ENCODE results near the gene PACSIN1.
"Not testable (repeated sequence)": the region's sequence is repeated elsewhere in the genome, so short reads cannot be mapped to it uniquely, and the experiment has no call there.

The PACSIN1 gene

DNA sequence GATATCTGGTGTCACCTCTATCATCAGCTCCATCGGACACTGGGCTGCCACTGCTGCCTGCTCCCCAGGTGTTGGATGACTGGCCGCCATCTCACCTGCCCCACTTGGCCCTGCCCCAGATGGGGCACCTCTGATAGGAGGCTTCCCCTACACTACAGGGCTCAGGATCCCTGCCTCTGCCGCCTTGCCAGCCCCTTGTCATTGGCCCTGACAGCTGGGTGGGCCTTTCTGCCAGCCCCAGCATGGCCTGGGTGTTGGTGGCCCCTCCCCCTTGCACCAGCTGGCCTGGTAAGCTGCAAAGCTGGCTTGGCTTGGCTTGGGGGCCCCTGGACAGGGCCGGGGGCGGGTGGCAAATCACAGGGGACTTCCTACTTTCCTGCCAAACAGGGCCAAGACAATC is 10.6 kb downstream of the PACSIN1 start:
- H3K18ac ChIP-seq (ENCODE audit: low read length), result peak overlapping the region; percentile 39
- H3K4me3 ChIP-seq (ENCODE audit: low read length in 2 of 2), result no peak overlapping the region
- no peaks in the 10 kb centered on the region for H3K79me1 ChIP-seq (ENCODE audit: low read depth, low read length)
- no peak overlapping the region for H3K9ac ChIP-seq (ENCODE audit: low read depth, low read length, poor library complexity)
- no peak for DNase-seq (ENCODE audit: low spot score)
- no peak overlapping the region for H2BK5ac ChIP-seq (ENCODE audit: low read length)
- no peaks in the 10 kb centered on the region for H3K27me3 ChIP-seq (ENCODE audit: control insufficient read depth in 3 of 3, insufficient read depth in 3 of 3, low read depth in 1 of 3, low read length in 3 of 3)
- no peak overlapping the region for H3K27ac ChIP-seq (replicated peaks; ENCODE audit: low read length)
- WGBS, 2 donors (ENCODE audit: extremely low coverage in 2 of 2, insufficient read length in 2 of 2, insufficient replicate concordance in 1 of 2), result no CpG with 5 or more reads among the region's 5 CpGs
- H4K8ac ChIP-seq (ENCODE audit: low read depth, low read length), result no peak overlapping the region
- peak overlapping the region; percentile 78 for H2AK5ac ChIP-seq (ENCODE audit: low read depth, low read length)
- no peaks in the 10 kb centered on the region for H3K9me3 ChIP-seq (replicated peaks in 1 of 2; ENCODE audit: control insufficient read depth in 2 of 2, insufficient read depth in 1 of 2, low read depth in 1 of 2, low read length in 2 of 2)
- no peak overlapping the region for H4K91ac ChIP-seq (ENCODE audit: low read depth, low read length, poor library complexity)
- H3K4me1 ChIP-seq (ENCODE audit: control insufficient read depth in 2 of 2, insufficient read depth in 1 of 2, low read depth in 1 of 2, low read length in 2 of 2), result peaks cover 3 to 5% of the 10 kb centered on the region in 2 donors
- H3K36me3 ChIP-seq (replicated peaks in 1 of 2; ENCODE audit: control insufficient read depth in 2 of 2, insufficient read depth in 2 of 2, low read length in 2 of 2), result no peaks in the 10 kb centered on the region
- H2AFZ ChIP-seq (ENCODE audit: low read length), result no peak overlapping the region
- no peak overlapping the region for H3K4me2 ChIP-seq (ENCODE audit: insufficient read depth, low read length, poor library complexity, severe bottlenecking)
- H3K4ac ChIP-seq (ENCODE audit: low read length), result no peak overlapping the region
- H3K14ac ChIP-seq (ENCODE audit: low read length), result no peak overlapping the region
- H2BK15ac ChIP-seq (ENCODE audit: low read length), result no peak overlapping the region
- H2BK120ac ChIP-seq (ENCODE audit: low read depth, low read length), result no peak overlapping the region
- H3K23ac ChIP-seq (ENCODE audit: low read depth, low read length, poor library complexity), result no peak overlapping the region
- H2BK12ac ChIP-seq (ENCODE audit: low read length), result no peak overlapping the region

DNA sequence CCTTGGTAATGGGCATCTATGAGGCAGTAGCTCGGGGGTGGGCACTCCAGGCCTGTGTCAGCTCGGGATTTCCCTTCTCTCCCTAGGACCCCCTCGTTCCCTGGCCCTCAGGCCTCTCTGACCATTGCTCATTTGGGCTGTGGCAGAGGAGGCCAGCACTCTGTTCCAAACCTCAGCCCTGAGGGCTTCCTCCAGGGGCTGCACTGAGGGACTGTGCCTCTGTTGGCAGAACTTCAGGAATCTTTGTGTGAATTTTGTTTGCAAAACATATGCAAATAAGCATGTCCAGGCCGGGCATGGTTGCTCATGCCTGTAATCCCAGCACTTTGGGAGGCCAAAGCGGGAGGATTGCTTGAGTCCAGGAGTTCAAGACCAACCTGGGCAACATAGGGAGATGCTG is 11.0 kb downstream of the PACSIN1 start:
- Histone ChIP-seq H2BK120ac (ENCODE audit: low read depth, low read length) (no peak overlapping the region), H3K4me1 (ENCODE audit: control insufficient read depth in 2 of 2, insufficient read depth in 1 of 2, low read depth in 1 of 2, low read length in 2 of 2) (peaks cover 3 to 5% of the 10 kb centered on the region in 2 donors), H3K4me3 (ENCODE audit: low read length in 2 of 2) (no peak overlapping the region), H3K79me1 (ENCODE audit: low read depth, low read length) (no peaks in the 10 kb centered on the region), H3K27me3 (ENCODE audit: control insufficient read depth in 3 of 3, insufficient read depth in 3 of 3, low read depth in 1 of 3, low read length in 3 of 3) (no peaks in the 10 kb centered on the region), H3K4me2 (ENCODE audit: insufficient read depth, low read length, poor library complexity, severe bottlenecking) (no peak overlapping the region), H3K9me3 (replicated peaks in 1 of 2; ENCODE audit: control insufficient read depth in 2 of 2, insufficient read depth in 1 of 2, low read depth in 1 of 2, low read length in 2 of 2) (no peaks in the 10 kb centered on the region), H4K91ac (ENCODE audit: low read depth, low read length, poor library complexity) (no peak overlapping the region), H3K4ac (ENCODE audit: low read length) (no peak overlapping the region), H2BK5ac (ENCODE audit: low read length) (no peak overlapping the region), H2BK12ac (ENCODE audit: low read length) (no peak overlapping the region), H3K23ac (ENCODE audit: low read depth, low read length, poor library complexity) (no peak overlapping the region), H3K36me3 (replicated peaks in 1 of 2; ENCODE audit: control insufficient read depth in 2 of 2, insufficient read depth in 2 of 2, low read length in 2 of 2) (no peaks in the 10 kb centered on the region), H2AFZ (ENCODE audit: low read length) (no peak overlapping the region), H2BK15ac (ENCODE audit: low read length) (no peak overlapping the region), H4K8ac (ENCODE audit: low read depth, low read length) (no peak overlapping the region), H3K9ac (ENCODE audit: low read depth, low read length, poor library complexity) (no peak overlapping the region), H3K27ac (replicated peaks; ENCODE audit: low read length) (no peak overlapping the region), H3K18ac (ENCODE audit: low read length) (no peak overlapping the region), H2AK5ac (ENCODE audit: low read depth, low read length) (no peak overlapping the region), H3K14ac (ENCODE audit: low read length) (no peak overlapping the region)
- DNase-seq (ENCODE audit: low spot score), result no peak
- no CpG with 5 or more reads among the region's 5 CpGs for WGBS, 2 donors (ENCODE audit: extremely low coverage in 2 of 2, insufficient read length in 2 of 2, insufficient replicate concordance in 1 of 2)

DNA sequence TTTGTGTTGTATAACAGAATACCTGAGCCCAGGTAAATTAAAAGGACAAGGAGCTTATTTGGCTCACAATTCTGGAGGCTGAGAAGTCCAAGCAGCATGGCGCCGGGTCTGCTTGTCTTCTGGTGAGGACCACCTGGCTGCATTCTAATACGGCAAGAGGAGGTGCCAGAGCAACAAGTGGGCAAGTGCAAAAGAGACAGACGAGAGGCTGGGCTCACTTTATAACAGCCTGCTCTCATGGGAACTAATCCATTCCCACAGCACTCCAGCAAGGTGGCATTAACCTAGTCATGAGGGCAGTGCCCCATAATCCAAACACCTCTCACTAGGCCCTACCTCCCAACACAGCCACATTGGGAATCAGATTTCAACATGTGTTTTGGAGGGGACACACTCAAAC is 12.9 kb downstream of the PACSIN1 start:
- no peaks in the 10 kb centered on the region for H3K27me3 ChIP-seq (ENCODE audit: control insufficient read depth in 3 of 3, insufficient read depth in 3 of 3, low read depth in 1 of 3, low read length in 3 of 3)
- H2BK5ac ChIP-seq (ENCODE audit: low read length), result no peak overlapping the region
- H3K4me1 ChIP-seq (ENCODE audit: control insufficient read depth in 2 of 2, insufficient read depth in 1 of 2, low read depth in 1 of 2, low read length in 2 of 2), result peaks cover 3 to 5% of the 10 kb centered on the region in 2 donors
- H2AK5ac ChIP-seq (ENCODE audit: low read depth, low read length), result no peak overlapping the region
- no peaks in the 10 kb centered on the region for H3K36me3 ChIP-seq (replicated peaks in 1 of 2; ENCODE audit: control insufficient read depth in 2 of 2, insufficient read depth in 2 of 2, low read length in 2 of 2)
- H3K18ac ChIP-seq (ENCODE audit: low read length), result no peak overlapping the region
- H2BK15ac ChIP-seq (ENCODE audit: low read length), result no peak overlapping the region
- no peak for DNase-seq (ENCODE audit: low spot score)
- no peaks in the 10 kb centered on the region for H3K79me1 ChIP-seq (ENCODE audit: low read depth, low read length)
- H3K27ac ChIP-seq (replicated peaks; ENCODE audit: low read length), result no peak overlapping the region
- no peak overlapping the region for H2BK120ac ChIP-seq (ENCODE audit: low read depth, low read length)
- no peaks in the 10 kb centered on the region for H3K9me3 ChIP-seq (replicated peaks in 1 of 2; ENCODE audit: control insufficient read depth in 2 of 2, insufficient read depth in 1 of 2, low read depth in 1 of 2, low read length in 2 of 2)
- H3K4me3 ChIP-seq (ENCODE audit: low read length in 2 of 2), result peak overlapping the region in 1 of 2 donors; percentile 38
- no peak overlapping the region for H2AFZ ChIP-seq (ENCODE audit: low read length)
- H3K23ac ChIP-seq (ENCODE audit: low read depth, low read length, poor library complexity), result no peak overlapping the region
- H3K9ac ChIP-seq (ENCODE audit: low read depth, low read length, poor library complexity), result no peak overlapping the region
- no CpG with 5 or more reads among the region's 4 CpGs for WGBS, 2 donors (ENCODE audit: extremely low coverage in 2 of 2, insufficient read length in 2 of 2, insufficient replicate concordance in 1 of 2)
- no peak overlapping the region for H3K4ac ChIP-seq (ENCODE audit: low read length)
- H4K91ac ChIP-seq (ENCODE audit: low read depth, low read length, poor library complexity), result no peak overlapping the region
- no peak overlapping the region for H4K8ac ChIP-seq (ENCODE audit: low read depth, low read length)
- H3K4me2 ChIP-seq (ENCODE audit: insufficient read depth, low read length, poor library complexity, severe bottlenecking), result no peak overlapping the region
- no peak overlapping the region for H3K14ac ChIP-seq (ENCODE audit: low read length)
- no peak overlapping the region for H2BK12ac ChIP-seq (ENCODE audit: low read length)

GRCh38 chr6:34483781-34484180 is 17.9 kb downstream of the PACSIN1 start:
- H2BK15ac ChIP-seq (ENCODE audit: low read length); H3K14ac ChIP-seq (ENCODE audit: low read length); H3K9me3 ChIP-seq (replicated peaks in 1 of 2; ENCODE audit: control insufficient read depth in 2 of 2, insufficient read depth in 1 of 2, low read depth in 1 of 2, low read length in 2 of 2); H2BK120ac ChIP-seq (ENCODE audit: low read depth, low read length); H3K9ac ChIP-seq (ENCODE audit: low read depth, low read length, poor library complexity); H3K4ac ChIP-seq (ENCODE audit: low read length); H3K4me2 ChIP-seq (ENCODE audit: insufficient read depth, low read length, poor library complexity, severe bottlenecking); H4K8ac ChIP-seq (ENCODE audit: low read depth, low read length); H3K4me1 ChIP-seq (ENCODE audit: control insufficient read depth in 2 of 2, insufficient read depth in 1 of 2, low read depth in 1 of 2, low read length in 2 of 2); DNase-seq (ENCODE audit: low spot score); H2AK5ac ChIP-seq (ENCODE audit: low read depth, low read length); H3K27ac ChIP-seq (replicated peaks; ENCODE audit: low read length); H3K18ac ChIP-seq (ENCODE audit: low read length); H3K23ac ChIP-seq (ENCODE audit: low read depth, low read length, poor library complexity); H2AFZ ChIP-seq (ENCODE audit: low read length); H3K79me1 ChIP-seq (ENCODE audit: low read depth, low read length); H2BK5ac ChIP-seq (ENCODE audit: low read length); H4K91ac ChIP-seq (ENCODE audit: low read depth, low read length, poor library complexity); H3K4me3 ChIP-seq (ENCODE audit: low read length in 2 of 2); H2BK12ac ChIP-seq (ENCODE audit: low read length); H3K36me3 ChIP-seq (replicated peaks in 1 of 2; ENCODE audit: control insufficient read depth in 2 of 2, insufficient read depth in 2 of 2, low read length in 2 of 2): not testable (repeated sequence)
- WGBS, 2 donors (ENCODE audit: extremely low coverage in 2 of 2, insufficient read length in 2 of 2, insufficient replicate concordance in 1 of 2), result no CpG with 5 or more reads among the region's 5 CpGs
- H3K27me3 ChIP-seq (ENCODE audit: control insufficient read depth in 3 of 3, insufficient read depth in 3 of 3, low read depth in 1 of 3, low read length in 3 of 3), result peaks cover 0 to 24% (median 0%) of the 10 kb centered on the region in 3 experiments

Data from neuronal stem cell (in vitro differentiated cells).